AG09319 (cell line): ENCODE data around the gene AUTS2.

Source experiments
- DNase-seq: peaks from one replicate; pipeline ENCODE4 v3.0.0-alpha.2; 2010; ENCODE audit warnings: low read depth; ENCODE audit errors: extremely low read depth
- TF ChIP-seq, protein P1 (sequence below): IDR thresholded peaks from 2 replicates; pipeline ENCODE4 v1.5.1; 2011; ENCODE audit warnings: low read depth, mild to moderate bottlenecking, inconsistent platforms, low read length, moderate library complexity

AUTS2 gene

DNA sequence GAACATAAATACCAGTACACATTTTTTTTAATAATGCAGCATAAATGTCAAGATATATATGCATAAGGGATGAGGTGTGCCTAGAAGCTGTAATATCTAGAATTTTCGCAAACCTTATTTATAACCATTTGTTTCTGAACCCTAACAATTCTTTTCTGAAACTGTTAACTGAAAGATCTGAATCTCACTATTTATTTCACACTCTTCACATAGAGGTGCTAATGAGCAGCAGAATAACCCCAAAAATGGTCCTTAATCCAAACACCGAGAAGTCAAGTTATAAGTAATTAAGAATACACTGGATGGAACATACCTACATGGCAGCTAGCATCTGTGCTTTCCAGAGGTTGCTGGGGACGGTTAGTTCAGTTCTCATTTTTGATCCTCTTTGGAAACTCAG, 742.0 kb downstream of the AUTS2 start:
- no peak for DNase-seq
- TF ChIP-seq, protein P1, sequence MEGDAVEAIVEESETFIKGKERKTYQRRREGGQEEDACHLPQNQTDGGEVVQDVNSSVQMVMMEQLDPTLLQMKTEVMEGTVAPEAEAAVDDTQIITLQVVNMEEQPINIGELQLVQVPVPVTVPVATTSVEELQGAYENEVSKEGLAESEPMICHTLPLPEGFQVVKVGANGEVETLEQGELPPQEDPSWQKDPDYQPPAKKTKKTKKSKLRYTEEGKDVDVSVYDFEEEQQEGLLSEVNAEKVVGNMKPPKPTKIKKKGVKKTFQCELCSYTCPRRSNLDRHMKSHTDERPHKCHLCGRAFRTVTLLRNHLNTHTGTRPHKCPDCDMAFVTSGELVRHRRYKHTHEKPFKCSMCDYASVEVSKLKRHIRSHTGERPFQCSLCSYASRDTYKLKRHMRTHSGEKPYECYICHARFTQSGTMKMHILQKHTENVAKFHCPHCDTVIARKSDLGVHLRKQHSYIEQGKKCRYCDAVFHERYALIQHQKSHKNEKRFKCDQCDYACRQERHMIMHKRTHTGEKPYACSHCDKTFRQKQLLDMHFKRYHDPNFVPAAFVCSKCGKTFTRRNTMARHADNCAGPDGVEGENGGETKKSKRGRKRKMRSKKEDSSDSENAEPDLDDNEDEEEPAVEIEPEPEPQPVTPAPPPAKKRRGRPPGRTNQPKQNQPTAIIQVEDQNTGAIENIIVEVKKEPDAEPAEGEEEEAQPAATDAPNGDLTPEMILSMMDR: no peak

DNA sequence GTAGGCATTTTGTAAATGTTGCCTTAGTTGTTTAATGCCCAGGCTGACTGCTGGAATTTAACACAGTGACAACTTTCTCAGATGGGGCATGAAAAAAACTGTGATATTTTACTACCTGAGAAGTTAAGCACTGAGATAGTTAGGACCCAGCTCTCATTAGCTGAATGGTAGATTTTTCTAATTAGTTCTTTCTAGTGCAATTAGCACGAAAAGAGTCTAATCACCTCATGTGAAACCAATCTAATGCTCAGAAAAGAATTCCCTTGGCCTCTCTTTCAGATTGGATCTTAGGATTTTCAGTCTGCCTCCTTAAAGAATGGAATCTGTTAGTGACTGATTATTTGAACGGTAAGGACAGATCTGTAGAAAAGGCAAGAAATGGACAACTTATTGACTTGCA, 743.2 kb downstream of the AUTS2 start:
- DNase-seq: no peak
- TF ChIP-seq, protein P1: no peak

DNA sequence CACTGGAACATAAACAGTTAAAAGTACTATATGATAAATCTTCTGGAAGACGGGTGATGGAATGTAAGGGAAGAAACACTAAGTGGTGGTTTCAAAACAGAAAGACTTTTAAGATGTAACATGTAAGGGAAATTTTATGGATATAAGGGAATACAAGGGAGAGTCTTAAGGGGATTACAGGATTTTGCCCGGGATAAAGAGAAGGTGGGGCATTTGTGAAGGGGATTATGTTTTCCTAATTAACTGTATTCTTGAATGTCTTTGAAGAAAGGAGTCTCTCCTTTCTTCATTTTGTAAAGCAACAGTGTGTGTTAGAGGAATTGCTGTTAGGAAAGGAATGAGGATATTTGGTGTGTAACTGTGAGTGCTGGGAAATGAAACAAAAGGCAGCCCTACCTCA, 745.2 kb downstream of the AUTS2 start:
- DNase-seq: no peak
- TF ChIP-seq, protein P1: no peak

DNA sequence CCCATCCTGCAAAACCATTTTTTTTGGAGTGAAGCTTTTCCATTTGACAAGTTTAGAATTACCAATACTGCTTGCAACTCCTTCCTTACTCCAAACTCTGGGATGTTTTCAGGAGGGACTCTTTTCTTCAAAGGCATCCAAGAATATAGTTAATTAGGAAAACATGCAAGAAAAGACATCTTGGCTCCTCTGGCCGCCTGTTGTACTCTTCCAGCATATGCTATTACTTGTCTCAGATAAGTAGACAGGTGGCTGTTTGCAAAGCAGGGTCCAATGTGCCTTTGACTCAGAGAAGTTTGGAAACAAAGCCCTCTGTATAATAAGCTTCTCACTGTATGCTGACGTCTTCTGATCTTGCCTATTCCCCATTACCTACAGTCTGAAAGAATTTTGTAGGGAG, 746.5 kb downstream of the AUTS2 start:
- TF ChIP-seq, protein P1: no peak
- DNase-seq: no peak

DNA sequence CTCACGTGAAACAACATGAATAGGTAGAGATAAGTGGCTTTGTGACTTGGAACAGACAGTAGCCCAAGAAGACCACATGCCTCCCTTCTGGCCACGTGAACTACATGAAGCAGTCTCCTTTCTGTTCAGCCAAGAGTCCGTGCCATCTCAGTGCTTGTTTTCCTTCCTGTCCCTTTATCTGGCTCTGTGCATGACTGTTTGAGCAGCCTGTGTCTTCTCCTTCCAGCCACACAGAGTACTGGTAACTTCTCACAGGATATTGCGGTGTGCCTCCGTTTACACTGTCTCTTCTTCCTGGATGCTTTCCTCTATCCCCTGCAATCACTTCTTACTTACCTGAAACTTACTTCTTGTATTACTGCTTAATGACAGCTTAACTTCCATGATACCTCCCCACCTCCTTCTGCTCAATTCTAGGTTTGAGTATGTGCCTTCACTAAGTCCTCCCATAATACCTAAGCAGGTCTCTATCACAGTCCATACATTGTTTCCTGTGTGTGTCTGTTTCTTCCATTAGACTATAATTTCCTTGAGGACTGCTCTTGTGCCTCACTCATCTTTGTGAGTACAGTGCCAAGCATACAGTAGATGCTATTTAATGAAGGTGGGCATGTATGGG, 748.7 kb downstream of the AUTS2 start:
- DNase-seq: no peak

DNA sequence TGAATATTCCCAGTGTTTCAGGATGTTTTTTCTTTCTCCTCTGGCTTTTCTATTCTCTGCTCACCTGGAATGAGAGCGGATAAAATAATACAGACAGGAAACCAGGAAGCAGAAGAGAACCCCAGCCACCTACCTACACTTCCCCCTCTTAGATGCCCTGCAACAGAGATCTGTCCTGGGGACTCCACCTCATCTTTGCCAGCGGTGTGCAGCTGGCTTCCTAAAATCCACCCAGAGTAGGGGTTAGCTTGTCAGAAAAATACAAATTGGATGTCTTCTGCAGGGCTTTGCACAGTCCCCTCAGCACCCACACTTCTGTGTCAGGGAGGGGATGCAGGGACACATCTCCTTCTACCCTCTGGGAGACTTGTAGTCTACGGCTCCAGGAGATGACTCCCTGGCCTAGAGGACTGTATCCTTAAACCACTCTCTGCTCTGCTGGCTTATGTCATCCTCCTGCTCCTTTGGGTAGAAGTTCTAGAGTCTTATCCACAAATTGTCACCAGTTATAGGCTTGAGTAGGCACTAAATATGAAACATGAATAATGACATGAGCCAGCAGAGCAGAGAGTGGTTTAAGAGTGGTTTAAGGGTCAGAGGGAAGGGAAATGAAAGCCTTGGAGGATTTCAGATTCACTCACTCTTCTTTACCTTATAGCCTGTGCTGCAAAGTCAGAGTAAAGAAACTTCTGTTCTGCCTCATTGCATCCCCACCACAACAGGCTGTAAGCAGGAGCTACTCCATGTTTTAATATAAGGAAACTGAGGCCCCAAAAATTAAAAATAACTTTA, 749.4 kb downstream of the AUTS2 start:
- TF ChIP-seq, protein P1: no peak
- no peak for DNase-seq

More for the DNA sequence above, 748.7 kb downstream of the AUTS2 start:
- TF ChIP-seq, protein P1: no peak

DNA sequence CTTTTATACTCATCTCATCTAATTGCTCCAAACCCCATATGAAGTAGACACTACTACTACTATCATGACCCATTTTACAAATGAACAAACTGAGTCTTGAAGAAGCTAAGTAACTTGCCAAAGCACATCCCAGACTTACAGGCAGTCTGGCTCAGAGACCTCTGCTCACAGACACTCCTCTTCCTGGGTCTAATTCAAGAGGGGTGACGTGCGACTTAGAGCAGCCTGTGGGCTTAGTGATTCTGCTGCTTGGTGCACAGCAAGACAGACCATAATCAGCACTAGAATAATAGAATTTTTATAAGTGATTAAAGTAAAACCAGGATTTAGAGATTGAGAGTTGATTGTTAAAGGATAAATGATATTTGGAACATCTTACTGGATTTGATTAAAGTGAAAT, 750.8 kb downstream of the AUTS2 start:
- DNase-seq: no peak

More for the DNA sequence above, 750.8 kb downstream of the AUTS2 start:
- TF ChIP-seq, protein P1: no peak
